SHP77 treated with DMSO at 0.1 percent for 48 hours (cell line): ENCODE measurements around the gene NEURL1.

ENCODE experiments used
- DNase-seq: peaks from one replicate; lab custom pipeline; 2025; lab: John Stamatoyannopoulos, UW

The NEURL1 gene

GRCh38 chr10:103493362-103493915 is at the start of gene NEURL1:
TSS of gene NEURL1 (plus strand) at chr10:103493705. CDS start at chr10:103494388, 683 bp downstream.
- no peak for DNase-seq

- no peak for DNase-seq
These were observed 49.0 kb upstream of the NEURL1 start for GRCh38 chr10:103444478-103444877.

- no peak for DNase-seq
These were observed 48.1 kb upstream of the NEURL1 start for GRCh38 chr10:103445366-103445765.

GRCh38 chr10:103445767-103446567 is 47.5 kb upstream of the NEURL1 start:
- DNase-seq = no peak

- no peak for DNase-seq
These were observed 46.3 kb upstream of the NEURL1 start for GRCh38 chr10:103447187-103447586.

GRCh38 chr10:103448746-103449145 is 44.8 kb upstream of the NEURL1 start:
- DNase-seq = no peak

- no peak for DNase-seq
These were observed 44.0 kb upstream of the NEURL1 start for GRCh38 chr10:103449208-103450144.

- no peak for DNase-seq
These were observed 43.3 kb upstream of the NEURL1 start for GRCh38 chr10:103450201-103450695.

- DNase-seq = no peak
These were observed 42.3 kb upstream of the NEURL1 start for GRCh38 chr10:103451091-103451813.

- DNase-seq = no peak
These were observed 41.5 kb upstream of the NEURL1 start, which contains the start of gene CALHM2 for GRCh38 chr10:103451831-103452505. TSS of gene CALHM2 (minus strand) at chr10:103452370. CDS start at chr10:103449941, 2,429 bp downstream.

- no peak for DNase-seq
These were observed 40.8 kb upstream of the NEURL1 start for GRCh38 chr10:103452506-103453230.

GRCh38 chr10:103454026-103454425 is 39.5 kb upstream of the NEURL1 start:
- no peak for DNase-seq

- no peak for DNase-seq
These were observed 38.3 kb upstream of the NEURL1 start for GRCh38 chr10:103455235-103455634.

- no peak for DNase-seq
These were observed 37.3 kb upstream of the NEURL1 start for GRCh38 chr10:103456074-103456660.

- DNase-seq = no peak
These were observed 36.3 kb upstream of the NEURL1 start for GRCh38 chr10:103457176-103457712.

GRCh38 chr10:103457896-103458583 is 35.5 kb upstream of the NEURL1 start:
- DNase-seq = no peak

GRCh38 chr10:103458720-103459119 is 34.8 kb upstream of the NEURL1 start, which contains the start of gene CALHM1:
TSS of gene CALHM1 (minus strand) at chr10:103458900. CDS start at chr10:103458751, 149 bp downstream.
- DNase-seq = peak; percentile 74

GRCh38 chr10:103459615-103460014 is 33.9 kb upstream of the NEURL1 start:
- DNase-seq = no peak

GRCh38 chr10:103463499-103463898 is 30.0 kb upstream of the NEURL1 start:
- no peak for DNase-seq
